CD4-positive, alpha-beta T cell treated with Interleukin-6 for 4 hours (primary cell): ENCODE results near the gene IGFBP7.
"Not testable (repeated sequence)": the region's sequence is repeated elsewhere in the genome, so short reads cannot be mapped to it uniquely, and the experiment has no call there.

Experiments
- DNase-seq: peaks from one replicate; pipeline ENCODE4 v3.0.0-alpha.2; 2020; ENCODE audit warnings: mixed read lengths

The IGFBP7 gene

DNA sequence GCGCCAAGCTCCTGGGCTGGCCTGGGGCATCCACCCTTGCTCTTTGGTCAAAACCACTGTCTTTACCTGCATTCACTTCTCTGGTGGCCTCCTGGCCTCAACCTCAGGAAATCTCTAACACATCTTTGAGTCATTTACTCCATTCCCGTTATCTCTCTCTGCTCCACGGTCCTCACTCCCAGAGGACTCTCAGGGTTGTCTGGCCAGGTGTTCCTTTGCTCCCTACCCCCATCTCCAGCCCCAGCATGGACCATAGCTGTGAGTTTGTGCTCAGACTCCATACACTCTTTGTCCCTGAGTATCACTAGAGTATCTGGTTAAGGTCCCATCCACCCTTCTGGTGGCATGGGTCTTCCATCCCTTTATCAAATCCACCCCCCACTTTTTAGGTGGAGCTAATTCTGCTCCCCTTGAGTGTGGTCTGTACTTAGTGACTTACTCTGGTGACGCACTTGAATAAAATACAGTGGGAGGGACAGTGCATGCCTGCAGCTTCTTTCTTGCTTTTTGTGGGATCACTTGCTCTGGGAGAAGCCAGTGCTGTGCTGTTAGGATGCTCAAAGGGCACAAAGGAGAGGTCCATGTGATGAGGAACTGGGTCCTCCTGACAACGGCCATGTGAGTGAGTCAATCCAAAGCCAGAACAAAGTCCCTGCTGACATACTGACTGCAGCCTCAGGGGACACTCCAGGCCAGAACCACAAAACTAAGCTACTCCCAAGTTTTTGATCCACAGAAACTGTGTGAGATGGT lies 44.3 kb downstream of the IGFBP7 start:
- DNase-seq: no peak

DNA sequence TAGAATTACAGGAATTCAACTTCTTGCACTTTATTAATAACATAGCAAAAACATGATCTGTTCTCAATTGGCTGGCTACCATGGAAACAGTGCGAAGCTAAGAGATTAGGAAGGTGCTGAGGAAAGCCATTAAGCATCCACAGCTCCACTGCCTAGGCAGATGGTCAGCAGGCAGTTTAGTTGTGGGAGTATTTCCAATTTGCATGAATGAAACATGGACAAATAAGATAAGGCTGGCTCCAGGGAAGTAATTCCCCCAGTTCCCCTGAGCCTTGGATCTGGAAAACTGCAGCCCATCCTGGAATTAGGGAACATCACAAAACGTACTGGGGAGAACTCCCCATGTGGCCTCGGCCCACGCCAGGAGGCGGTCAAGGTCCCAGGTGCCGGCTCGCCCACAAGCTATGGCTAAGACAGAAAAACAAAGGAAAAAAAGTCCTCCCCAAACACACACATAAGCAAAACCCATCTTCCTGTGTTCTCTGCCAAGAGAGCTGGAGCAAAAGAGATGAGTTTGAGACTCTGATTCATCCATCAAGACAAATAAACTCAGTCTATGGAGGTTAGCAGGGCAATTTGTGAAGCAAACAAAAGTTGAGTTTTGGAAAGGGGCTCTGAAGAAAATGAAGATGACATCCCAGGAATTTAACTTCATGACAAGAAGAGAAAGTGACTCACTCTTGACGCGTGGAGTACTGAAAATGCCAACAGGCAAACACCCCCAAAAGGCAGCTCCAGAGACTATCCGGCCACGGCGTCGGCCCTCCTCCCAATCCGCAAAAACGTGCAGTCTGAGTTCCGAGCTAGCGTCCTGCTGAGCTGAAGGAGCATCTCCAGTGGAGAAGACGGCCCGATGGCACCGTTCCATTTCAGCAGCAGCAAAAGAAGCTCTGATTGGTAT lies 45.1 kb downstream of the IGFBP7 start:
- no peak for DNase-seq

DNA sequence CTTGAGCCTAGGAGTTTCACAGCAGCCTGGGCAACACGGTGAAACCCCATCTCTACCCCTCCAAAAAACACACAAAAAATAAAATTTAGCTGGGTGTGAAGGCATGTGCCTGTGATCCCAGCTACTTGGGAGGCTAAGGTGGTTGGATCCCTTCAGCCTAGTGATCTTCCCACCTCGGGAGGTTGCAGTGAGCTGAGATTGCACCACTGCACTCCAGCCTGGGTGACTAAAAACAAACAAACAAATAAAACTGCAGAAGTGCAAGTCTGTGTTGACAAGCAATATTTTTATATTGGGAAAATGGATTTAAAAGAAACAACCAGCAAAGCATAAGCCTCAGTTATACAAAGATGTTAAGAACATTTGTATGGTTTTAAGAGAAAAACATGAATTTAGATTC lies 46.1 kb downstream of the IGFBP7 start:
- no peak for DNase-seq

DNA sequence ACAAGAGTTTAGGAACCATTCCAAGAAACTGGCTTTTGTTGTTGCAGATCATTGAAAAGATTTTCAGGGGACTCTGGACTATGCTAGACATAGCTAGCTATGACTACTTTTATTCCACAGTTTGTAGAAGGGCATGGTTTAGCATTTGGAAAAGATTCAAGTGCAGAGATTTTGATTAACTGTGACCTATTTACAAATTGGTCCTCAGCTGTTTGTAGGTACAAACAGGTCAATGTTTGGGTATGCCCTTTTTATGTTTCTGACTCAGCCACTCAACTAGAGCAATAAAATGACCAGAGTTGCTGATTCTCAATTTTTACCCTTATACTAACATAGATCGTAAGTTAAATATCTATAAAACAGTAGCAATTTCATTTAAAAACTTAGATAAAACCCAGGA lies 46.7 kb downstream of the IGFBP7 start:
- no peak for DNase-seq

GRCh38 chr4:57061395-57061794 lies 48.8 kb downstream of the IGFBP7 start:
- no peak for DNase-seq

GRCh38 chr4:57060717-57061067 lies 49.5 kb downstream of the IGFBP7 start:
- not testable (repeated sequence) for DNase-seq

- no peak for DNase-seq
These were observed 50.1 kb downstream of the IGFBP7 start for GRCh38 chr4:57059890-57060716.

DNA sequence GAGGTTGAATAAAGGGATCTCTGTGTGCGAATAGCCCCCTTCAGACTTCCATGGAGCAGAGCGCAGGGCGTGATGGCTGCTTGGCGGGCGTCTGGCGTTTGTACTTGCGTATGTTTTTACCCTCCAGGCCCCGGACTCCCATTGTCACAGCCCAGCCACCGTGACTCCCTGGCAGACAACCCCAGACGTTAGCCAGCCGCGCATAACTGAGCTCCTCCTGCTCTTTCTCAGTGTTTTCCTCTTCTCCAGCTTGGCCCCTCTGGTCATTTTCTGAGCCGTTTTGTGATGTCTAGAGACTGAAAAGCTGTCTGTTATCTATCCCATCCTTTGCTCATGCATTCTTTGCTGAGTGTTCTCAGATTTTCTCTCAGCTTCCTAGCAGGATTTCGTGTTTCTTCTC lies 54.3 kb downstream of the IGFBP7 start:
- DNase-seq: no peak

- DNase-seq: no peak
These were observed 56.7 kb downstream of the IGFBP7 start for GRCh38 chr4:57053508-57053907.

DNA sequence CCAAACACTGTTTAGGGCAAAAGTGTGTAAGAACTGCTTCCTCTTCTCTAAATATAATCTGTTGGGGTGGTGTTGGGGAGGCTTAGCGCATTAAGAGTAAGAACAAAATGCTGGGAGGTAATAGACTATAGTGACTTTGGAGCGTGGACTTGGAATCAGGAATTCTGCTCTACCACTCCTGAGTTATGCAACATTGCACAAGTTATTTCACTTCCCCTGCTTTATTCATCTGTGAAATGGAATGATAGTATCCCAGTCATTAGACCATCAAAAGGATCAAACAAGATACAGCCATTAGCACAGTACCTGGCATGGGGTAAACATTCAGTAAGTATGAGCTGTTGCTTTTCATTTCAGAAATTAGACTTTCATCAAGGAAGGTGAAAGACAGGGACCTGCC lies 58.7 kb downstream of the IGFBP7 start:
- DNase-seq: no peak

DNA sequence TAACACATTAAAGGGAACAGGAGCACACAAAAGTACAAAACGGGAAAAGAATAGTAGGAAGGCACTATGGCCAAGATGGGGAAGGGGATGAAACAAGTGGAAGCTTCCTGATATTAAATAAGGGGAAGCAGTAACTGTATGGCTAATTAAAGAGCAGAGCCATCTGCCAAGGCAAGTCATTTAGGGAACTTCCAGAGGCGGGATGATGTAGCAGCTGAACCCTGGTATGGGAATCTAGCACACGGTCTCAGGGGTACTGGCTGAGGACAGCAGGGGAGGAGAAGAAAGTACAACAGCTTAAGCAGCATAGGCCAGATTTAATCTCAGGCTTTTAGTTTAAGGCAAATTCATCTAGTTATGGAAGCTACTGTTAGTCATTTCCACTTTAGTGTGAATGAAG lies 59.1 kb downstream of the IGFBP7 start:
- no peak for DNase-seq

DNA sequence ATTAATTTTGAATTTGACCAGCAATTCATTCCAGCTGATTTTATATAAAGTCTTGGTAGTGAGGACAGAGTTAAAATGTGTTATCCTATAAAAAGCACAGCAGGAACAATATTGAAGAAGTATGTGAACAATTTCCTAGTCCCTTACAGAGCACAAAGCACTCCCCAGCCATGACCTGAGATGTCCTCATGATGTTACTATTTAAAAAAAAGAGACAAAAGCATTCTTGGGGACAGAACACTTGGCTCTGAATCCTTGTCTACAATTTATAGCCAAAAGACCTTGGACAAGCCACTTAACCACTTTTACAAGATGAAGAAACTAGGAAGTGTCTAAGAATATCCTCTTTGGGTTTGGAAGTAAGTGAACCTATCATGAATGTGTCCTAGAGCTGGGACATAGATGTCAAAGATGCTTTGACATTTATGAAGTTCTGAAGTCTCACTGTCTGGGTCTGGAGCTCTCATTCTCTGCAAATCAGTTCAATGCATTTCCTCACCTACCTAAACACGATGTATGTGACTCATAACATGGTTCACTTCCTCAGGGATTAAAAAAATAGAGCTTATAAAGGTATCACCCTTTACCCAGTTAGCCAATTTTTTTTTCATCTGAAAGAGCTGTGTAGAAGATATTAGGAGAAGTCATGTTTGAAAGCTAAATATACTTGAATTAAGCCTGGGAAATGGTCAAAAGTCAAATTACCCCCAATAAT lies 61.4 kb downstream of the IGFBP7 start:
- no peak for DNase-seq

- DNase-seq: not testable (repeated sequence)
These were observed 63.1 kb downstream of the IGFBP7 start for GRCh38 chr4:57047046-57047445.

- no peak for DNase-seq
These were observed 65.2 kb downstream of the IGFBP7 start for GRCh38 chr4:57044996-57045395.

- no peak for DNase-seq
These were observed 65.9 kb downstream of the IGFBP7 start for GRCh38 chr4:57044279-57044678.

DNA sequence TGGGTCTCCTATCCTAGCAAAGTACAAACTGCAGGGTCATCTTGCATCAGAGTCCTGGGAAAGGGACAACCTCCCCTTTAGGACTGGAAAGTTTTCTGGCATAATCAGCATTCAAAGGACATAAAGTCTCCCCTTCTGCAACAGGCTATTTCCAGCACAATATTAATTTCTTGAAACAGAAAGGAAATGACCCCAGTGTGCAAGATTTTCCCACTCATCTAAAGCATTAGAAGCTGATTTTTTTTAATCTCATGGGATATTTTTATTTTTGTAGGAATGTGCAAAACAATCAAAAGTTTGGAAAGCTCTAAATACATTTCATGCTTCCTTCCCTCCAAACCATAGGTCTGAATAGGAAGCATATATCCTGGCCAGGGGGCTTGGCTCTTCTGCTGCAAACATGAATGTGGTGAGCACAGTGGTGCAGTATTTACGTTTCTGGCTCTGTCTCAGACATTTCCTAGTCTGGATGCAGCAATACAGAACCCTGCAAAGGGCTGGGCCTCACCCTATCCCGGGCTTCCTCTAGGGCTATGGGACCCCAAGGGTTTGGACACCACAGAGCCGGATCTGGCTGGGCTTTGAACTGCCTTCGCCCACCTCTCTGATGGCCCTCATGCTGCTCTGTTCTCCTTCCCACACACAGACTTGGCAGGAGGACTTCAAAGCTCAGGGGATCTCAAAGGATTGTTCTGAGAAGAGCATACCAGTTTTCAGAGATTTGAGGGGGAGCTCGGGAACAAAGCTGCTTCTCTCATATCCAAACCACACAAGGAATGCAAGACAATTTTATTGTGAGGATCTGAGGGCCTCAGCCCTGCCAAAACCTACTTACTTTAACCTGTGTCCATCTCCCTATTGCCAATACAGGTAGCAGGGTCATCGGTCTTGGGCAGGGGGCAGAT lies 66.6 kb downstream of the IGFBP7 start:
- DNase-seq: no peak

- DNase-seq: no peak
These were observed 67.4 kb downstream of the IGFBP7 start for GRCh38 chr4:57042711-57043169.

DNA sequence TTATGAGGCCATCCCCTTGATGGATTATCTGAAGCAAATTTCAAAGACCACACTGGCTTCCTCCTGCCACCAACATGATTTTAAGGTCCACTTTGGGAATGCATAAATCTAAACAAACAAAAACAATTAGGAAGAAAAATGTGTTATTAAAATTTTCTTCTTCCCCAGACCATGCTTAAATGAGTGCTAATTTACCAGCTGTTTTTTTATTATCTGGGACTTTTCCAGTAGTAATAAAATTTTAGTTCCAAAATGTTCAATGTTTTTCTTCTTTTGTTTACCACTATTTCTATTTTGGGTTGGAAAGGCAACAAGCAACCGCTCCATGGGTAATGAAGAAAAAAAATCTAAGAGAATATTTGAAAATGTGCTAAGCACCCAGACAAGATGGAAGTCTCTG lies 69.2 kb downstream of the IGFBP7 start:
- no peak for DNase-seq

DNA sequence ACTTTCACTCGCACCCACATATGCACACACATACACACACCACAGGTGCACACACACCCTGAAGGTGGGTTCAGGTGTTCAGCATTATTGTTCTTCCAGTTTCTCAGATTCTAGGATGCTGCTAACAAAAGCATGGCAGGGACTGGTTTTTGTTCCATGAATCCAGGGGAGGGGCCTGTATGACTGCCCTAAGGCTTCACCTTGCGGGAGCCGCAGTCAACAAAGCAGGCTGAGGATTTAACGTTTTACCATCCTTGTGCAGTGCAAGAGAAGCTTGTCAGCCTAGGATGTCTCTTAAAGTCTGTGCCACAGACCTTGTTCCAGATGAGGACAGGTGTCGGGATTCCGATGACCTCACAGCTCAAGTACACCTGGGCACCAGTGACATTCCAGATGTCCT lies 69.7 kb downstream of the IGFBP7 start:
- DNase-seq: no peak

DNA sequence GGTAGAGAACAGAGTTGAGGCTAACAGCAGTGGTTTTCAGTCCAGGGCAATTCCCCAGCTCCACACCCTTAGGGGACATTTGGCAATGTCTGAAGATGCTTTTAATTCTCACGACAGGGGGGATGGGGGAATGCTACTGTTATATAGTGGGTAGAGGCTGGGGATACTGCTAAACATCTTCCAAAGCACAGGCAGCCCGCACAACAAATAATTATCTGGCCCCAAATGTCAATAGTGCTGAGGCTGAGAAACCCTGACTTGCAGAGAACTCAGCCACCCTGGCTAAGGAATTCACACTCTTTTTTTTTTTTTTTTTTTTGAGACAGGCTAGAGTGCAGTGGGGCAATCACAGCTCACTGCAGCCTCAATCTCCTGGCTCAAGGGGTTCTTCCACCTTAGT lies 70.8 kb downstream of the IGFBP7 start:
- DNase-seq: no peak

DNA sequence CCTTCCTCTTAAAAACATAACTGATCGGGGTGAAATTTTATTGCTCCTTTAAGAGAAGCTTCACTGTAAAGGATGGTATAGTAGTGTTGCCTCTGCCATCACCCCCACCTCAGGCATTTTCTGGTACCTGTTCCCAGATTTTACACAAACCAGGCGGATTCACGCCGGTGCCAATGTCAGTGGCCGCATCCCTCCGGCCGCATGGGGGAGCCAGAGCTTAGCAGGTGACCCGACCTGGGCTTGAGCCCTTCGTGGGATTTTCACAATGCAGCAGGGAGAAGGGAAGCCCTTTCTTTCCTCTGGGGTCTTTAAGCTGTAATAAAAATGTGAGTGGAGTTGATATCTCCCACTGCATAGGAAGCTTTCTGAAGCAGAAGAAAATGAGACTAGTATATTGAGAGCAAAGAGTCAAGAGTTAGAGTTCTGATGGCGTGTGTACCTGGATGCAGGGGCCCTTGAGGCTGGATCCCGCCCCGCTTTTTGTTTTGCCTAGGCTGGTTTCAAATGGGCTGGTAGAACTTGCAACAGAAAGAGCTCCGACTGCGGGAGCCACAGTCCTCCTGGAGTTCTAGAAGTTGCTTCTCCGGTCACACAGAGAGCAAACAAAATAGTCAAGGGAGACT lies 72.1 kb downstream of the IGFBP7 start:
- DNase-seq: peak; percentile 6
